HK-2 (cell line): ENCODE measurements around the gene FYN.
"Not testable (repeated sequence)": the region's sequence is repeated elsewhere in the genome, so short reads cannot be mapped to it uniquely, and the experiment has no call there.

Experiments
- DNase-seq: peaks from one replicate; pipeline ENCODE4 v3.0.0-alpha.2; 2018; ENCODE audit not compliant: unreplicated experiment

Gene FYN

DNA sequence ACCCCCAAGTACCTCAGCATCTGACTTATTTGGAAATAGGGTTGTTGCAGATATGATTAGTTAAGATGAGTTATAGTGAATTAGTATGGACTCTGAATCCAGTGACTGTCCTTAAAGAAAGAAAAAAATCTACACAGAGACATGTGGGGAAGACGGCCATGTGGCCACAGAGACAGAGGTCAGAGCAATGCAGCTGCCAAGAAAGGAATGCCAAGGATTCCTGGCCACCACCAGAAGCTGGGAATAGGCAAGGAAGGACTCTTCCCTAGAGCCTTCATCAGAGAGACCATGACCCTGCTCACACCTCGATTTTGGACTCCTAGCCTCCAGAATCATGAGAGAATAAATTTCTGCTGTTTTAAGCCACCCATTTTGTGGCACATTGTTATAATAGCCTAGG, 81.8 kb downstream of the FYN start:
- no peak for DNase-seq

DNA sequence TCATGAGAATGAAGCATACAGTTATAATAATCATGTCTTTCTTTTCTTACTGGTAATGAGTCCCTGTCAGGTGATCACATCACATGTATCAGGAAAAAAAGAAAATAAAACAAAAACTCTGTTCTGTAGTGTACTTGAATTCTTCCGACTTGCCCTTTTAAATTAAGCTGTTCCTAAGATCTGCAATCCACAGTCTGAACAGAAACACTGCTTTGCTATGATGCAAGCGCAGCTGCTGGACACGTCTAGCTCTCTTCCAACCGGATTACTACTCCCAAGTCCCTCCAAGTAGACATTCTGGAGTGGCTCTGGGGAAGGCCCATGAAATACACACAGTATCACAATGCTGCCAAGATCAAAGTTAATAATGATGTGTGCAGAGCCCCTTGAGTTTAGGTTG, 83.7 kb downstream of the FYN start:
- DNase-seq, result no peak

DNA sequence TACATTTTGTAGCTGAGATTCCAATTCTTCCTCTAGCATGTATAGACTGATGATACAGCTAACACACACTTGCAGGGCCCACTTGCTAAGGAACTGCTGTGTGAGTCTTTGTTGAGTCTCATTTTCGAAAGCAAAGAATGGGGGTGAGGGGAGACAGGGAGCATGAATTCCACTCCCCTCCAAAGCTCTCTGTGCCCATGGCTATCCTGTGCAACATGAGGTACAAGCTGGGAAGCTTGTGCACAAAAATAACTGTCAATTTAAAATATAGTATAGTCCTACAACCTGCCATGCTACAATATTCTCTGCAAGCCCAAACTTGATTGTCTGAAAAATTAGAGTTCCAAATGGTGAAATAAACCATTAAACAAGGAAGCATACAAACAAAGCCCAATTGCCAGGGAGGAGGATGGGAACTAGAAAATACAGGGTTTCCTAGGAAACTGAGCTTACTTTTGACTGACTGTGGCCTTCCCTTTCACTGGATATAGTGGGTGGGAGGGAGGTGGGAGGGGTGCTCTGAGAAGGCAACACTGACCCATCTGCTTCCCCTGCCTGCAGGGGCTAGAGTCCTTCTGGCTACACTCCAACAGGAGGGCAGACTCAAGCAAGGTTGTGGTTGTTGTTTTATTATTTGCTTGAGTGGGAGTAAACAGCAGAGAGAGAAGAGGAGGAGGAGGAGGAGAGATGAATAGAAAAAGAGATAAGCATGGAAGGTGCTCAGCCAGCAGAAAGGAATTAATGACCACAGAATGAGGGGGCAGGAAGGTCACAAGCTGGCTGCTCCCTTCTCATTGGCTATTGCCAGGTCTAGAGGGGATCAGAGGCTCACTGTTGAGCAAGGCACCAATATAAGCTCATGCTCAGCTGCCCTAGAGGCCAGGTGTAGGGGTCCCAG, 84.6 kb downstream of the FYN start:
- no peak for DNase-seq

GRCh38 chr6:111786151-111786550, 87.1 kb downstream of the FYN start:
- DNase-seq, result not testable (repeated sequence)

DNA sequence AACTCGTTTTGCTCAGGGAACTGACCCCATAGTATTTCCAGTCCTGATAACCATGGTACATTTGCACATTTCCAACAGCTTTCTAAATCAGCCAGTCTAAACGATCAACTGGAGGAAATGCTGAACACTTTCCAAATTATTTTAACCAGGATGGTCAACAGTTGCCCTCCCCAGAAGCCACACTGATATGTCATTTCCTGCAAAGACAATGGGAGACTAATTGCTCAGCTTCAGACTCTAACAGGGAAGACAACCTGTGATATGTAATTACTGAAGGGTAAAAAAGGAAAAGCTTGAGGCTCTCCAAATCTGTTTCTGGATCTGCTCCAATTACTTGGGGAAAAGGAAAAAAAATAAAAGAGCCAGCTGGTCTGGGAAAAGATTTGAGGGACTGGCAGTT, 88.8 kb downstream of the FYN start:
- no peak for DNase-seq

GRCh38 chr6:111782887-111783466, 90.3 kb downstream of the FYN start:
- DNase-seq, result no peak

DNA sequence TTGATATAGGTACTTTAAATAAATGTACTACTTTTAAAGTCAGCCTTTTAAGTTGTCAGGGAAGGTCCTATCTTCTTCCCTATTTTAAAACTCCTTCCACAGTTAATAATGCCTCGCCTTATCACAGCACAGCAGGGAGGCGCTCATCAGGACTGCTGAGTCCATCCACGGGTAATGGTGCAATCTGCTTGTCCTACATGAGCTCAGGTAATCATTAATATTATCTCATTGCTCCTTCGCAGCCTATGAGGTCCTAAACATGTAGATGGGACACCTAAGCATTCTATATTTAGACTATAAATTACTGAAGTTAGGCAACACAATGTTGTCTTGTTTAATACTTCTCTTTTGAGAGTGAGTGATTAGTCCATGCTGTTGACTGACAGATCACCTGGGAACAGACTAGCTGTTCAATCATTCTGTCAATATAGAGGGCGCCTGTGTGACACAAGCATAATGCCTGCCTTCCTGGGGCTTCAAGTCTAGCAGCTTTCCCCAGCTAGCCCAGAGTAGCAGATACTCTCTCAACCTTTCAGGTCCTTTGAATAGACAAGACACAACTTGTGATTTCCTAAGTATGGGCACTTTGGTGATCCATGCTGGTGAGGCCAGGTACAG, 91.0 kb downstream of the FYN start:
- DNase-seq, result no peak

- DNase-seq, result no peak
These were observed 92.1 kb downstream of the FYN start for GRCh38 chr6:111781041-111781708.

GRCh38 chr6:111780393-111780792, 92.9 kb downstream of the FYN start:
- no peak for DNase-seq

DNA sequence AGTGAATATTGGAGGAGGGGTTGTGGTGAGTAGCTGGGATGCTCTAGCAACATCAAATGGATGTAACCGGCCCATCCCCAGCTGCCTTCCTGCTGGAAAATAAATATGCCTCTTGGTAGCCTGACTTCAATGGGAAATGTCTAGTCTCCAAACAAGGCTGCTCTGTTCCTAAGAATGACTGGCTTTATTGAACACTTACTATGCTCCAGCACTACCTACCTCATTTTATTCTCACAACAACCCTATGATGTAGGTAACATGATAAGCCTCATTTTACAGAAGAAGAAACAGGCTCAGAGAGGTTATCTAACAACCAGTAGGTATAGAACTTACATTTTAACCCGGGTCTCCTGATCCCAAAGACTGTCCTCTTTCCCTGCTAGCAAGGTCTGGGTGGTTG, 93.6 kb downstream of the FYN start:
- no peak for DNase-seq

- no peak for DNase-seq
These were observed 94.2 kb downstream of the FYN start for GRCh38 chr6:111779031-111779430.

DNA sequence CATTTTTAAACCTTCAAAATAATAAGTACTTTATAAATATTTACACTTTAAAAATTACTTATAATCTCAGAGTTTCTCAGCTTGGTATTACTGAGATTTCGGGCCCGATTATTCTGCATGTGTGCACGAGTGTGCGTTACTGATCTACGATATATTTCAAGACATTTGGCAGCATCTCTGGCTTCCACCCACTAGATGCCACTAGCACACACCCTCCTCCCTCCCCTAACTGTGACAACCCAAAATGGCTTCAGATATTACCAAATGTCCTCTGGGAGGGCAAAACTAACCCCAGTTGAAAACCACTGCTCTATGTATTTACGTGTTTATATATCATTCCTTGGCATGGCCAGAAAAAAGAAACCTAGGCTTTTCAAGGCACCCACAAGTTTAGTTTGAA, 95.9 kb downstream of the FYN start:
- no peak for DNase-seq

DNA sequence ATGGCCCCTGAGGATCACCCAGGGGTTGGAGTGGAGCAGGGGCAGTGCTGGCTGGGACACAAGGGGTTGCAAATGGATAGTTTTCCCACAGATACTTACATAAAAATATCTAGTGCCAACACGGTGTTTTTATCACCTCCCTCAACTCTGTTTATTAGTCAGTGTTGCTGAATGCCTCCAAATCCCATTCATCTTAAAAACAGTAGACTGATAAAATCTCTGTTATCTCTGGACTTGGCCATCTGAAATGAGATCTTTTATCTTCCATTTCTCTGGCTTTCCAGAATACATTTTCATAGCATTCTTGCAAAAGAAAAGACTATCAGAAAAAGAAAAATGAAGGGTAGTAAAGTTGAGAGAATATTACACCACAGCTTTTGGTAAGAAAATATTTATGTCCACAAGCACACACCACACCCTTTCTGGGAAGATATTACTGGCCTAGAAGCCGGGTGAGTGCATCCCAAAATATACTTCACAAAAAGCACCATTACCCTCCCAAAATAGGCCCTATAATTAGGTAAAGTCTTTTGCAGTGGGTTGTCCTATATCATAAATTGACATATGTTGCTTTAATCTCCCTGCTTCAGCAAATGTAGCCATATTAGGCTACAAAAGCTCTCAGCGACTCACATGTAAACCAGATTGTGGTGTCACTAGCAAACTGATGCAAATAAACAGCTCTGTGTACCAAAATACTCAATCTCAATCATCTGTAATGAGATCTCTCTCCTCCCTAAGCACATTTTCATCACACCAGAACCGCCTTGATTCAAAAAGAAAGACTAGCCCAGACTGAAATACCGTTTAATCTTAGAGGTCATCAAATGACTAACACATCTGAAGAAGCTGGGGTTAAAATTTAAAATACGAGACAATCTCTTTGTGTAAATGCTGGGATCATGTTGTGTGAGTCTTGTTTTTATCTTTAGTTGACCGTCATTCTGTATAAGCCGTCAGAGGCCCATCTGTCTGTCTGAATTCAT, 96.7 kb downstream of the FYN start:
- DNase-seq, result no peak

DNA sequence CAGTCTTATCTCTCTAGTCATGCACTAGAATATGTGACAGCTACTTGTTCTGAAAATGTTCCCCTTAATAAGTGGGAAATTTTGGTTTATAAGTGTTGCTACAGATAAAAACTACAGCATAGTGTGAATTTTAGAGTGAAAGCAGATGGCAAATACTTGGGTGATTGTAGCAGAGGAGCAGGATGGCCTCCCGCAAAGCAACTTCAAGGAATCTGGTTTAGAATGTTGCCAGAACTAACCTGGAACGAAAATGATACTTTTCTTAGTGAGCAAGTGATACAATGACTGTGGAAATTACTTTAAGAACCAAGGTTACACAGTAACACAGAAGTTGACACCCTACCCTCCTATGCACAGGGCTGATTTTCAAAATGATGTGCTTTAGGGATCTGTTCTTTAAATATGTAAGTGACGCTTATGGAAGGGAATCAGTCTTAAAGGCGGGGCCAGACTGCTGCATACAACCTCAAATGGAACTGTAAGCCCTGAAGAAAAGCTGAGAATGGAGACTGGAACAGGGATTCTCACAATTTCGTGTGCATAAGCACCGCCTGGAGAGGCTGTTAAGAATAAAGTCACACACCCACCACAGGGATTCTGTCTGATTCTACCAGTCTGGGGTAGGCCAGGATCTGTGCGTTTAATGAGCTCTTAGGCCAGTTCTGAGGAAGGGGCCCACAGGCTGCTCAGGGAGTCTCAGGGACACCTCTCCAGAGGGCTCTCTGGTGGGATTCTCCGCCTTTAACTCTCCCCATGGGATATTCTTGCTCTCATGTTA, 97.9 kb downstream of the FYN start:
- DNase-seq, result no peak

DNA sequence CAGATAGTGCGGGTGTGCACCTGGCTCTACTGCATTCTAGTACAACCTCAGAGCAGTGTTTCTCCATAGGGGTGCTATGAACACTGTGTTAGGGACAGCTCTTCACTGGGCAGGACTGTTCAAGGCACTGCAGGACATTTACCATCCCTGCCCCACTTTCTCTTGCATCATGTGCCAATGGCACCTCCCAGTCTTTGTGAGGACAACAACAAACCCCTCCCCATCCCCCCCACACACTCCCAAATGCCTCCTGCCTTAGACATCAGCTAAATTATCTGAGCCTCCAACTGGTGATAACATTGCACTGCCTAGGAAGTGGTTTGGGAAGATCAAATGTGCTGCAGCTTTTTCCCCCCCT, 98.9 kb downstream of the FYN start:
- DNase-seq, result no peak

- DNase-seq, result no peak
These were observed 99.5 kb downstream of the FYN start for GRCh38 chr6:111773501-111774345.

DNA sequence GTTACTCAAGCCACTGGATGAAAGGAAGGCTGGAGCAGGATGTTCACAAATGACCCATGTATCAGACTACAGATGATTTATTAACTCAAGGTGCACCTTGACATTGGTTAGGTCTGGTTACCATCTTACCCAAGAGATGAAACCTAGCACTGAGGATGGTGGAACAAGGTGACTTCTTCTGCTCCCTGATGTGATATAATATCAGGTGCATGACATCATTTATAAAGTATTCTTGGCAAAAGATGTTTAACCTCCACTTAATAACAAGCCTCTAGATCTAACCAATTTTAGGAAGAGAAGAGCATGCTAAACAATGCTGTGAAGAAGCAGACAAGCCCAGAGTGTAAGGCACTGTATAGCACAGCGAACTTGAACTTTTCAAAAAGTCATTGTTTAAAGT, 100.9 kb downstream of the FYN start:
- no peak for DNase-seq

GRCh38 chr6:111771629-111772028, 101.6 kb downstream of the FYN start:
- no peak for DNase-seq

- no peak for DNase-seq
These were observed 102.2 kb downstream of the FYN start for GRCh38 chr6:111771094-111771432.
